Stimulated activated CD8-positive, alpha-beta memory T cell treated with anti-CD3 and anti-CD28 coated beads, Interleukin-12 subunit alpha, Interleukin-12 subunit beta, amount 100 ng/mL, for 24 hours (primary cell): ENCODE data around the gene IL2RG.

Source experiments
- DNase-seq: peaks from one replicate; pipeline ENCODE4 v3.0.0-alpha.2; 2020; ENCODE audit errors: extremely low read depth

Gene IL2RG

GRCh38 chrX:71068044-71068918 is 43.1 kb downstream of the IL2RG start, which contains the start of gene SNX12:
Gene SNX12, minus strand, starts transcription at chrX:71068334. Its CDS starts 28 bp downstream, at chrX:71068306.
- DNase-seq: peak; percentile 64

GRCh38 chrX:71067712-71068043 is 43.7 kb downstream of the IL2RG start:
- DNase-seq: no peak

DNA sequence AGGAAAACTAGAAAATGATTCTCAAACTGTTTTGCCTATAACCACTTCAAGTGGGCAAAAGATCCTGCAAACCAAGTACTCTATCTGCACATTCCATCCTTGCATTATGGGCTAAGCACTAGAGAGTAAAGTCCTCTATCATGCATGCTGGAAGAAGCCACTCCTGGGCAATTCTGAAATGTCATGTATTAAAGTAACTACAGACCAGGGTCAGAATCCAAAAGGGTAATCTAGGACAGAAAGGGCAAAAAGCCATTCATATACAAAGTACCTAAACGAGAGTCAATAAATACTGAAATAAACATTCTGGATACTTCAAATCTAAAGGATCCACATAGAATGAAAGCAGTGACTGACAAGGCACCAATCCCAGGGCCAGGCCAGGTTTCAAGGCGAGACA is 44.3 kb downstream of the IL2RG start:
- no peak for DNase-seq

DNA sequence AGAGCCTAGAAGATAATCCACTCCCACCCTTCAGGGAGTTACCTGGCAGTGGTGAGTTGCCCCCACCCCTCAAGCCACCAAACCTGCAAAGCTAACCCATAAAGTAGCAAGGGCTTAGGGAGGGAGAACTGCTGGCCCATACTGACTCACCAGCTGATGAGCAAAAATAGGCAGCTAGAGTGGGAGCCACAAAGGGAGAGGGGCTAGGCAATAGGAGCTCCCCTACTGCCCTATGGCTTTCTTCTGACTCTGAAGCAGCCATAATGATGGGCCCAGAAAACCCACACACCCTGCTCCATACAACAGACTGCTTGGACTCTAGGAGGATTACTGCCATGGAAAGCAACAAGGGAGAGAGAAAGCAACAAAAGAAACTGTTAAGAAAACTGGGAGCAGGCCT is 51.2 kb downstream of the IL2RG start:
- no peak for DNase-seq

DNA sequence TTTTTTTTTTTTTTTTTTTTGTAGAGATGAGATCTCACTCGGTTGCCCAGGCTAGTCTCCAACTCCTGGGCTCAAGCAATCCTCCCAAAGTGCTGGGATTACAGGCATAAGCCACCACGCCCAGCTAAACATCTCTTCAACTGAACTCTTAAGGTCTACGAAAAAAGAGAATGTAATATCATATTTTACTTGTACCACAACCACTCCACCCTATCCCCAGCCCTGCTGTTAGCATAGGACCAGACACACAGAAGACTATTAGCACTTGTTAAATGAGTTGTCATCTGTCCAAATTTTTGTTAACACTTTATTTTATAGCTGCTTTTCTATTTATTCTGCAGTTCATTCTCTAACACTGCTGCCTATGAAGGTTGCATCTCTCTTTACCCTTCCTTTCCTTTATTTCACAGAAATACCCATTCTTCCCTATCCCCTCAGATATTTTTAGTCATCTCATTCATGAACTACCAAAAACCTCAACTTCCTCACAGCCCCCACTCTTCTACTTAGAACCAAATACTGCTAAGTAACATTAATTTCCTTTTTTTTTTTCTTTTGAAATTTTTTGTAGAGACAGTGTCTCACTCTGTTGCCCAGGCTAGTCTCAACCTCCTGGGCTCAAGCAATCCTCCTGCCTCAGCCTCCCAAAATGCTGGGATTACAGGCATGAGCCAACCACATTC is 53.4 kb downstream of the IL2RG start:
- DNase-seq: no peak
